HG02981 (cell line): ENCODE results near the gene PAM16.
A peak's percentile ranks its signal among the peaks of the same experiment; 100 is the strongest.

ENCODE experiments used
- ATAC-seq: cut with Tn5 transposase; IDR thresholded peaks from one replicate; pipeline ENCODE4 v1.9.1; 2021; ENCODE audit warnings: mild to moderate bottlenecking, moderate library complexity; ENCODE audit not compliant: unreplicated experiment

The PAM16 gene

GRCh38 chr16:4307215-4308037 is 43.7 kb downstream of the PAM16 start:
- peak; percentile 88 for ATAC-seq

- no peak for ATAC-seq
Observed at GRCh38 chr16:4306470-4307214, 44.5 kb downstream of the PAM16 start.

GRCh38 chr16:4303973-4304372 is 47.1 kb downstream of the PAM16 start:
- ATAC-seq: no peak

GRCh38 chr16:4301968-4302367 is 49.2 kb downstream of the PAM16 start:
- ATAC-seq: no peak

- no peak for ATAC-seq
Observed at GRCh38 chr16:4301177-4301576, 49.9 kb downstream of the PAM16 start.

GRCh38 chr16:4298761-4299522 is 52.2 kb downstream of the PAM16 start:
- no peak for ATAC-seq

GRCh38 chr16:4297480-4297879 is 53.6 kb downstream of the PAM16 start:
- no peak for ATAC-seq

GRCh38 chr16:4295581-4295980 is 55.5 kb downstream of the PAM16 start:
- ATAC-seq: no peak

- no peak for ATAC-seq
Observed at GRCh38 chr16:4293822-4294457, 57.2 kb downstream of the PAM16 start.

GRCh38 chr16:4293181-4293716 is 57.9 kb downstream of the PAM16 start:
- no peak for ATAC-seq

GRCh38 chr16:4291699-4292098 is 59.4 kb downstream of the PAM16 start:
- no peak for ATAC-seq
